Lung (tissue), 12 donors: ENCODE data around the gene GDAP1L1. TPM values are rescaled to one million over a fixed set of nuclear protein-coding genes. Genes with fewer than 3 reads are reported as not detected.
A peak's percentile ranks its signal among the peaks of the same experiment; 100 is the strongest.

Source experiments
- ATAC-seq: fragments of 200-7000 bp; cut with Tn5 transposase; one replicate; pipeline ENCODE4 v1.9.1; 2020; ENCODE audit warnings: moderate number of reproducible peaks; ENCODE audit not compliant: insufficient read depth, low FRiP score
- DNase-seq, 3 donors: peaks; one replicate each; pipeline ENCODE4 v3.0.0-alpha.2; 2013 to 2017
- H3K27ac ChIP-seq, 2 donors: one replicate each; pipeline ENCODE4 v1.5.1; 2013; ENCODE audit warnings: mild to moderate bottlenecking in 2 of 2, moderate library complexity in 2 of 2, control low read depth in 1 of 2, inconsistent platforms in 1 of 2, low read depth in 1 of 2, low read length in 1 of 2
- H3K27me3 ChIP-seq, 3 donors: one replicate each; pipeline ENCODE4 v1.5.1; 2013; ENCODE audit warnings: low read length in 2 of 3; ENCODE audit not compliant: control insufficient read depth in 3 of 3, insufficient read depth in 3 of 3
- H3K36me3 ChIP-seq, 4 donors: one replicate each; pipeline ENCODE4 v1.5.1; 2013; ENCODE audit warnings: low read length in 4 of 4, mild to moderate bottlenecking in 1 of 4, moderate library complexity in 1 of 4; ENCODE audit not compliant: control insufficient read depth in 4 of 4, insufficient read depth in 4 of 4
- H3K4me1 ChIP-seq, 5 donors: one replicate each; pipeline ENCODE4 v1.5.1; 2013; ENCODE audit warnings: low read length in 5 of 5, mild to moderate bottlenecking in 2 of 5, moderate library complexity in 1 of 5; ENCODE audit not compliant: control insufficient read depth in 5 of 5, insufficient read depth in 5 of 5
- H3K4me3 ChIP-seq: one replicate; pipeline ENCODE4 v1.5.1; 2013; ENCODE audit warnings: mild to moderate bottlenecking, control low read depth, moderate library complexity
- H3K9ac ChIP-seq, 2 donors: one replicate each; pipeline ENCODE4 v1.5.1; 2013; ENCODE audit warnings: low read length in 2 of 2, control low read depth in 1 of 2; ENCODE audit not compliant: insufficient read depth in 1 of 2
- H3K9me3 ChIP-seq, 4 donors: one replicate each; pipeline ENCODE4 v1.5.1; 2013; ENCODE audit warnings: low read length in 3 of 4, mild to moderate bottlenecking in 1 of 4, moderate library complexity in 1 of 4; ENCODE audit not compliant: control insufficient read depth in 4 of 4, insufficient read depth in 3 of 4
- CTCF ChIP-seq: IDR thresholded peaks from 2 replicates; pipeline ENCODE4 v1.5.1; 2012; ENCODE audit warnings: mild to moderate bottlenecking; ENCODE audit errors: control extremely low read depth, extremely low read depth
- WGBS, 2 donors: extraction: QIAGEN DNeasy Blood & Tissue Kit; methylation state at CpG; one replicate each; pipeline ENCODE4 v1.1.7; 2013; 5-methylcytosine and 5-hydroxymethylcytosine counted together
- polyA plus RNA-seq, 2 donors: library from polyadenylated mRNA; stranded (reverse); fragments of 200-250 nt; gene quantifications; one replicate each; pipeline ENCODE4 v1.2.1, GENCODE V29; 2013
- total RNA-seq, 2 donors: library from RNA; depleted of rRNA in 1 of 2; stranded (reverse); fragments of >200 nt in 1 of 2; gene quantifications; one replicate each; pipeline ENCODE4 v1.2.1, GENCODE V29; 2014 to 2021
- donor health status: control.
- donor health status: control.
- donor health status: Bipolar disorder and iron deficiency.
- donor health status: healthy.
- donor health status: DM: yes; HTN: yes; CAD: no.

Gene GDAP1L1
- total and polyA plus RNA-seq, 4 donors, result 0.02 to 0.10 TPM; not detected in 2

- H3K9ac ChIP-seq, result no peak overlapping the region
- no peak for TF ChIP-seq CTCF
- DNase-seq (no peak), ATAC-seq (no peak)
- peaks cover 0 to 10% (median 5%) of the 10 kb centered on the region in 5 donors for H3K4me1 ChIP-seq
- H3K36me3 ChIP-seq, result peaks cover 25 to 48% (median 39%) of the 10 kb centered on the region in 4 donors
- 50 to 58% methylated on average over 2 of the region's 2 CpGs for WGBS, 2 donors
- no peaks in the 10 kb centered on the region for H3K9me3 ChIP-seq
- H3K4me3 ChIP-seq, result no peak overlapping the region
- no peak overlapping the region for H3K27ac ChIP-seq
- no peaks in the 10 kb centered on the region for H3K27me3 ChIP-seq
Observed at GRCh38 chr20:44200983-44201382, 46.1 kb upstream of the GDAP1L1 start.

GRCh38 chr20:44203161-44203560 is 43.9 kb upstream of the GDAP1L1 start:
- H3K4me3 ChIP-seq, result no peak overlapping the region
- WGBS, 2 donors, result 78 to 79% methylated on average over 2 of the region's 2 CpGs
- DNase-seq, result no peak
- H3K9ac ChIP-seq, result no peak overlapping the region
- no peak for ATAC-seq
- peaks cover 12 to 34% (median 25%) of the 10 kb centered on the region in 4 donors for H3K36me3 ChIP-seq
- TF ChIP-seq CTCF, result no peak
- peak overlapping the region in 1 of 2 donors; percentile 40 for H3K27ac ChIP-seq
- H3K4me1 ChIP-seq, result peaks cover 0 to 16% (median 6%) of the 10 kb centered on the region in 5 donors
- H3K27me3 ChIP-seq, result no peaks in the 10 kb centered on the region
- no peaks in the 10 kb centered on the region for H3K9me3 ChIP-seq

- H3K9me3 ChIP-seq, result no peaks in the 10 kb centered on the region
- no peak for TF ChIP-seq CTCF
- no peak overlapping the region for H3K4me3 ChIP-seq
- H3K27ac ChIP-seq, result peak overlapping the region; percentile 79 to 80
- whole genome bisulfite sequencing, 2 donors, result 88 to 93% methylated on average over 4 of the region's 4 CpGs
- no peaks in the 10 kb centered on the region for H3K27me3 ChIP-seq
- H3K36me3 ChIP-seq, result peaks cover 10 to 27% (median 20%) of the 10 kb centered on the region in 4 donors
- no peak overlapping the region for H3K9ac ChIP-seq
- DNase-seq (no peak), ATAC-seq (peak; percentile 81)
- peaks cover 5 to 18% (median 12%) of the 10 kb centered on the region in 5 donors for H3K4me1 ChIP-seq
Observed at GRCh38 chr20:44204156-44204831, 42.8 kb upstream of the GDAP1L1 start.
